HK-2 (cell line): ENCODE data around the gene APOB.
"Not testable (repeated sequence)": the region's sequence is repeated elsewhere in the genome, so short reads cannot be mapped to it uniquely, and the experiment has no call there.

Experiments
- DNase-seq: peaks from one replicate; pipeline ENCODE4 v3.0.0-alpha.2; 2018; ENCODE audit not compliant: unreplicated experiment

Gene APOB

DNA sequence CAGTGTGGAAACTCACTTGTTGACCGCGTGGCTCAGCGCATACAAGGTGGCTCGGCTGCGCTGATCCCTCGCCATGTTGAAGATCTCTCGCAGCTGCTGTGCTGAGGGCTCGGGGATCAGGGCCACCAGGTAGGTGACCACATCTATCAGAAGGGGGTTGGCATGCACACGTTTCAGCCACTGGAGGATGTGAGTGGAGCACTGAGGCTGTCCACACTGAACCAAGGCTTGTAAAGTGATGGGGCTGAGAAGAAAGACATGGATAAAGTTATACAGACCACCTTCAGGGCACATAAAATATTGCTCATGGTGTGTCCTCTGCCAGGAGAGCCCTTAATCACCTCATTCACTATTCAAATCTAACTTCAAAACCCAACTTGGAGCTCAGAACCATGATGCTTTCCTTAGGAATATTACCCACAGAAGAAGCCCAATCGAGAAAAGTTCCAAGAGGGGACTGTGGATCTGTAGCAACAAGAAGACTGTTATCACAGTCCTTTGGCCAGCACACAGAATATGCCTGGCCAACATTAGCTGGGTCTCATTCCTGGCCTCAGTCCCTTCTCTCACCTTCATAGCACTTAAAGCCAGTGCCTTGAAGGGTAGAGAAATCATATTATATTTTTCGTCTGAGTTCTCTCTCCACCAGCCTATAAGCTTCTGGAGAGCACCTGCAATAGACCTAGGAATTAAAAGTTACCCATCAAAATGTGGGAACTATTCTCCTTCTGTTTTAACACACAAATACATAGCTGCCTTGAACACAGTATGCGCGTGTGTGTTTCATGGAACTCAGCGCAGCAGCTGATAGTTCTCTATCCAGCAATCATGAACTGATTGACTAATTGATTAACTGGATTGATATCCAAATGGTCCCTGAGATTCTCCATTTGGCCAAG is 11.3 kb downstream of the APOB start:
- no peak for DNase-seq

GRCh38 chr2:21030983-21031968 is 12.6 kb downstream of the APOB start:
- no peak for DNase-seq

- DNase-seq, result no peak
Observed at GRCh38 chr2:21029519-21029918, 14.4 kb downstream of the APOB start.

DNA sequence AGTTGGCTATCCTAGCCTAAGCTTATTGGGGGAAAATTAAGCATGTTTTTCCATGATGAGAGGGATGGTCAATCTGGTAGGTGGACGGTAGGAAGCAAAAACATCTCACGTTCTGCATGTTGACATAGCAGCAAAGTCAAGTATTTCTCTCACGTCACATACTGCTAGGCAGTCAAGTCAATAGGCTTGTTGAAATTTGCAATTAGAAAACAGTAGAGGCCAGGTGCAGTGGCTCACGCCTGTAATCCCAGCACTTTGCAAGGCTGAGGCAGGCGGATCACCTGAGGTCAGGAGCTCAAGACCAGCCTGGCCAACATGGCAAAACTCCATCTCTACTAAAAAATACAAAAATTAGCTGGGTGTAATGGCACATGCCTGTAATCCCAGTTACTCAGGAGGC is 14.9 kb downstream of the APOB start:
- DNase-seq, result not testable (repeated sequence)

DNA sequence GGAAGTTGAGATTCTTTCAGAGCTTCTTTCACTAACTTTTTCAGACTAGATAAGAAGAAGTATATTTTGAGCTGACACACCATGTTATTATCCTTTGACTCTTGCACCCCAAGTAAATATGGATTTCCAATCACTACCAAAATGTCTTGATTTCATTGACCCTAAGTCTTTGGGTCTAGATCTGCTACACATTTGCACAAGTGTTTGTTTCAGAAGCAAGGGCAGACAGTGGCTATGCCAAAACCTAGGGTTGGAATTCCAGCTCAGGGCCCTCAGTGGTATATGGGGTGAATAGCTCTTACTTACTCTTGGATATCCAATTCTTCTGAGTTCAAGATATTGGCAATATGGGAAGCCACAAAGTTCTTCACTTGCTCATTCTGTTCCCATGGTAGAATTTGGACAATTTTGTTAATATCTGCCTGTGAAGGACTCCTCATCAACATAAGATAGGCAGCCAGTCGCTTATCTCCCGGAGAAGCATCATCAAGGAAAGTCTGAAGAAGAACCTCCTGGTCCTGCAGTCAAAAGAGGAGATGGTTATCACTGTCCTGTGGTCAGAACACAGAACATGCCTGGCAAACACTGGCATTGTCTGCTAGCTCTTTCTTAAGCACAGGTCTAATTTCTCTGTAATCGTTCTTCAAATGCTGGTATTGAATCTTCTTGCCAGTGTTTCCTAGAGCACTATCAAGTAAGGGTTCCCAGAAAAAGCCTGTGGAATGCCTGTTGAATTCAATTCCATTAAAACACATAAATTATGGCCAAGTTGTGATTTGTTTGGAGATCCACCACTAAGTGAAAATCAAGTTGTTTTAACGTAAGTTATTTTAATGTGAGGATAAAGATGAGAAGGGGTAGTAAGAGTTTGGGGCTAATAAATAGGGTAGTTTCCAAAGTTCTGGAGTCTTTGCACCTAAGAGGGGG is 15.6 kb downstream of the APOB start:
- no peak for DNase-seq

DNA sequence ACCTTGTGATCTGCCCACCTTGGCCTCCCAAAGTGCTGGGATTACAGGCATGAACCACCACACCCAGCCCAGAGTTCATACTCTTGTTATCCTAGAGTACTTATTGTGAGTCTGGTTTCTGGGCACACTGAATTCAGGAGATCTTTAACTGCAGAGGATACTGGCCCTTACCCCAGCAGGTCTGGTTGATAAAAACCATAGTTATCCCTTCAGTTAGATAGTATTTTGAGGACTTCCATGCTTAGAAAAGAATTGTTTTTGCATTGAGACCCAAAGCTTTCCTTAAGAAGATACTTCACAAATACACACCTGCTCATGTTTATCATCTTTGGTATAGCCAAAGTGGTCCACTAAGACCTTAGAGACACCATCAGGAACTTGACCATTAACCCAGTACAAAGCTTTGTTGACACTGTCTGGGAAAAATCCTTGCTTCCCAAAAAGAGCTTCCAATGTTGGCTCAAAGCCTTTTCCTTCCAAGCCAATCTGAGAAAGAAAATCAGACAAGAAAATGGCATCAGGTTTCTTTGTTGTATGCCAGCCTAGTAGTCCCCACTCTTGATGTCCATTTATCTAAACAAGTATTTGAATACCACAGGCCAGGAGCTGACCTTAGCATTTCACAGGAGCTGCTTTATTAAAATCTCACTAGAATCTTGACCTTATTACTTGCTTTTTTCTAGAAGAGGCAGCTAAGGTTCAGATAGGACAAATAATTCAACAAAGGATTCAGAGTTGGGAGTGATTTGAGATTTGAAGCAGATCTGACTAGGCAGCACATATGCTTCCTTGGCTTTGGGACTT is 17.2 kb downstream of the APOB start:
- no peak for DNase-seq

- no peak for DNase-seq
Observed at GRCh38 chr2:21025690-21026478, 18.0 kb downstream of the APOB start.

DNA sequence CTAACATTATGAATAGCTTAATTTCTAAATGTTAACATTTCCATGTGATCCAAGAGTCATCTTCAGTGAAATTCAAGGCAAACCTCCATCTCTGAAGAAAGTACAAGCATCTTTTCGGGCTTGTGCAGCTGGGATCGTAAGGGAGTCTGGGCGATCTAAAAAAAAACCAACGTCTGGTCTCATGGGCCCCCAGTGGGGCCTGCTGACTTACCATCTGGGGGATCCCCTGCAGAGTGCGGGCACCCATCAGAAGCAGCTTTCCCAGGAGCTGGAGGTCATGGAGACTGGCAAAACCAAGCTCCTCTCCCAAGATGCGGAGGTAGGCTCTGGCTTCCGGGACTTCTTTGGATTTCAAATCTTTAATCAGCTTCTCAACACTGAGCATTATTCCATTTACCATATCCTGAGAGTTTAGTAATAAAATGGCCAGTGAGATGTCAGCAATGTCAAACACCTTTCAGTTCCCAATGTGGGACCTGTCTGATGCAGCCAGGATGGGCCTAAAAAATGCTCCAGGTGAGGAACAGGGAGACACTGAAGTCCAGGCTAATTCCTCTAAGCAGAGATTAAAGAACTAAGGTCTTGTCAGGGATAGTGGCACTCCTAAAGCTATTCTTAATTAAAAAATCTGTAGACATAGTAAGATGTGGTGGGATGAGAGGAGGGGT is 19.0 kb downstream of the APOB start:
- no peak for DNase-seq

GRCh38 chr2:21024198-21024597 is 19.7 kb downstream of the APOB start:
- DNase-seq, result no peak

GRCh38 chr2:21023419-21024181 is 20.3 kb downstream of the APOB start:
- no peak for DNase-seq

DNA sequence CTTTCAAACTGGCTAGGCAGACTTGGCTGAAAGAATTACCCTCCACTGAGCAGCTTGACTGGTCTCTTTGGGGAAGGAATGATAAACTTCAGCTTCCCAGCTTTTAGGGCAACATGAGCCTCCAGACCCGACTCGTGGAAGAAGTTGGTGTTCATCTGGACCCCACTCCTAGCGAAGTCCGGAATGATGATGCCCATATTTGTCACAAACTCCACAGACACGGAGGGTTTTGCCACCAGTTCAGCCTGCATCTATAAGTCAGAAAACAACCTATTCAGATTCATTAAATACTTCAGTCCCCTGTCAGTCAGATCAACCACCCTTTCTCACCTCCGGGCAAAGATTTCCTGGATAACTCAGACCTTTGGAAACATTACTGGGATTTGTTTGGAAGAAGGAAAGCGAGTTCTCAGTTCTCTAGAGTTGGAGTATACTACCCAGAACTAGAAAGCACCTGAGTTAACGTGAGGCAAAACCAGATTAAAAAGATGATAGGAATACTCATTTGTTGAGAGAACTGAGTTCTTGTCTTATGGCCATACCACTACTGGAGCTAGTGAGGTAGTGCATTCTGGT is 21.0 kb downstream of the APOB start:
- DNase-seq, result no peak

- no peak for DNase-seq
Observed at GRCh38 chr2:21021430-21021829, 22.4 kb downstream of the APOB start.

DNA sequence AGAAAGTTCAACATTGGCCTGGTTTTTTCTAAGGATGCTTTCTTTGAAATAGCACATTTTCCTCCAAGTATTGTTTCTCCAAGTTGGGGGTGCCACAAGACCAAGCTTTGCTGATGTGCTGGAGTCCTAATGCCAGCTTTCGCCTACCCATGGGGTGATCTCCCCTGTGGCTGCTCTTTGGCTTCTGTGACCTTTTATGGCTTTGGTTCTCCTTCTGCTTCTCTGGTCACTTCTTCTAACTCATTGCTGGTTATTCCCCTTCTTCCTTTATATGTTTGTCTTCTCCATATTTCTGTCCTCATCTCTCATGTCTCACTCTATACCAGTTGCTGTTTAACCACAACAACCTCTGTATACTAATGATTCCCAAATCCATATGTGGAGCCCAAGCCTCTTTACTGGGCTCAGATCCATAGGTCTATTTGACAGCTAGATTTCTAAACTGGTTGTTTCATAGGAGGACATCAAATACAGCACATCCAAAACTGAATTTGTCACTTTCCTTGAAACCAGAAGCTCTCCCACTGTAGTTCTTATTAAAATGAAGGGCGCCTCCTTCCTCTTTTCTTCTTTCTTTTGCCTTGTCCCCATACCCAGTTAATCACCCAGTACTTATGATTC is 23.1 kb downstream of the APOB start:
- no peak for DNase-seq

DNA sequence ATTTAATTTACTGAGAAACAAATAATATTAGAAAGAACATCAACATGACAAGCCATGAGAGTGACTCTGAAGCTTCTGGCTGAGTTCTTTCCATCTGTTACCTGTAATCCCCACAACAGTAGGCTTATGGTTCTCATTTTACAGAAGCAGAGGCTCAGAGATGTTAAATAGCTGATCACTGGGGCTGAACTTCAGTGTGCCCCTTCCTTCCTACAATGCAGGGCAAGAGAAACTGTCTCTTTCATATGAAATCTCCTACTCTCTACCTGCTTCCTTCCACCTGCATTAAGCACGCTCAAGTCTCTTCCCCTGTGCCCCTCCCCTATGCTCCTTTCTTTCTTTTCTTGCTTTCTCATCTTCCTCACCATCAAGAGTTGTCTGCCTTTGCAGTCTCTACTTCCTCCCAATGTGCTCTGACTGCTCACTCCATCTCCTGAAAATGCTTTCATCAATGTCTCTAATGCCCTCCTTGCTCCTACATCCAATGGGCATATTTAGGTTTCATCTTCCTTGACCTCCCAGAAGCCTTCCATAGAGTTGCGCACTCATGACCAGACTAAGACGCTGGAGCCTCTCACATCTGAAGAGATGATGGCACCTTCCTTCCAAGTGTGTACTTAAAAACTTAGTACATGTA is 23.7 kb downstream of the APOB start:
- no peak for DNase-seq

DNA sequence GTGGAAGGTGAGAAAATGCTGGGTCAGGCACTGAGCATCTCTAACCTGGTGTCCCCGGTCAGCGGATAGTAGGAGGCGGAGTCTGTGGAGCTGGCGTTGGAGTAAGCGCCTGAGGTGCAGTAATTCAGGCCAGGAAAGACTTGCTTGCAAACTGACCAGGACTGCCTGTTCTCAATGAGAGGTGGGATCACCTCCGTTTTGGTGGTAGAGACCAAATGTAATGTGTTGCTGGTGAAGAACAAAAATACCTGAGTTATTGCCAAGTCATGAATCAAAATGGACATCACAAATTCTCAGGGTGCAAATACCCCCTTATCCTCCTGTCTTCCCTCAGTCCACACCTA is 24.2 kb downstream of the APOB start:
- DNase-seq, result no peak

DNA sequence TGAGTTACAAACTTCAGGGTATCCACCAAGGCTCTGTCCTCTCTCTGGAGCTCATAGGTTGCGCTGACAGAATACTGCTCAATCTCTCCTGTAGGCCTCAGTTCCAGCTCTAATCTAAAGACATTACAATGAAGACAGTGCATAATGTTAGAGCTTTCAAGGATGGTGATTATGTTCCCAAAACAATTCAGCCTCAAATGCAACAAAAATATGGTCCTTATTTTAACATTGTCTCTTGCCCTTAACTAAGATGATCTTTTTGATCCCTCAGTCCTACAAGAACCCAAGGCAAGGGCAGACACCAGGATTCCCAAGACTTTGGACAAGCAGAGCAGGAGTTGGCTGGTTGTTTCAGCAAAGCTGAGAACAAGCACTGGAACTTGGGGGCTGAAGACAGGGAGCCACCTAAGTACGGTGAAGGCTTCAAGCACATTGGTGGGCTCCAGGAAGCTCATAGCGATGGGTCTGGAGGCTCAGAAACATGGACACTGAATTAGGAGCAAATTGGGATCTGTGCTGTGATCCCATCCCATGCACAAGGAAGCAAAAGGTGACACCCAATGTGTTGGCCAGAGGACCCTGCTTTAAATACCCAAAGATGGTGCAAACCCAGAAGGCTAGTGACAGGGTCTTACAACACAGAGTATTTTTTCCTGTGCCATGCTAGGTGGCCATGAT is 24.7 kb downstream of the APOB start:
- no peak for DNase-seq

DNA sequence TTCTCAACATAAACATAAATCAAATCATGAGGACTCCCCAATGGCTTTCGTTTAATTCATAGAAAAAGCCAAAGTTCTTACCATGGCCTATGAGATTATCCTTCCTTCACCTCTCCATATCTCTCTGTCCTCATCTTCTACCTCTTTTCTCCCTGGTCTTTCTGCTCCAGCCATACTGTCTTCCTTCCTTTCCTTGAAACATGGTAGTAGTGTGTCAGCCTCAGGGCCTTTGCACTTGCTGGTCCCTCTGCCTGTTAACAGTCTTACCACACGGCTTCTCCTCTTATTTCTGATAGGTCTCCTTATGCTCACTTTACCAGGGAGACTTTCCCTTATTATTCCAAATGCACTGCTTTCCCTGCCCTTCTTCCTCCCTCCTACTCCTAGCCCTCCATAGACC is 25.6 kb downstream of the APOB start:
- DNase-seq, result no peak
